ENCODE measurements around the gene NLRP13. TPM values are rescaled to one million over a fixed set of nuclear protein-coding genes. Genes with fewer than 3 reads are reported as not detected.

Gene NLRP13
- total and polyA plus RNA-seq, 10 of the 15 experiments (the other 5 are each of a cell fraction or from before 2014, with no cell fraction given) = 0.37 TPM; not detected in 9

DNA sequence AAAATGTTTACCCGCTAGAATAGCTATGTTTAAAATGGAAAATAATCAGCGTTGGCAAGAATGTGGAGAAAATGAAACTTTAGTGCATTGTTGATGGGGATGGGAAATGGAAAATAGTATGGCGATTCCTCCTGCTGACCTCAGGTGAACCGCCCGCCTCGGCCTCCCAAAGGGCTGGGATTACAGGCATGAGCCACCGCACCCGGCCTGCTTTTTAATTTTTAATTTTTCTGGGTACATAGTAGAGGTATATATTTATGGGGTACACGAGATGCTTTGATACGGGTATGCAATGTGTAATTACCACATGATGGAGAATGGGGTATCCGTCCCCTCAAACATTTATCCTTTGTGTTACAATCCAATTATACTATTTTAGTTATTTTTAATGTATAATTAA is 8.2 kb upstream of the NLRP13 start (continued):
- TF ChIP-seq CHD4 (IDR thresholded peaks at IDR 0.05) = no peak
- TF ChIP-seq, protein P1, sequence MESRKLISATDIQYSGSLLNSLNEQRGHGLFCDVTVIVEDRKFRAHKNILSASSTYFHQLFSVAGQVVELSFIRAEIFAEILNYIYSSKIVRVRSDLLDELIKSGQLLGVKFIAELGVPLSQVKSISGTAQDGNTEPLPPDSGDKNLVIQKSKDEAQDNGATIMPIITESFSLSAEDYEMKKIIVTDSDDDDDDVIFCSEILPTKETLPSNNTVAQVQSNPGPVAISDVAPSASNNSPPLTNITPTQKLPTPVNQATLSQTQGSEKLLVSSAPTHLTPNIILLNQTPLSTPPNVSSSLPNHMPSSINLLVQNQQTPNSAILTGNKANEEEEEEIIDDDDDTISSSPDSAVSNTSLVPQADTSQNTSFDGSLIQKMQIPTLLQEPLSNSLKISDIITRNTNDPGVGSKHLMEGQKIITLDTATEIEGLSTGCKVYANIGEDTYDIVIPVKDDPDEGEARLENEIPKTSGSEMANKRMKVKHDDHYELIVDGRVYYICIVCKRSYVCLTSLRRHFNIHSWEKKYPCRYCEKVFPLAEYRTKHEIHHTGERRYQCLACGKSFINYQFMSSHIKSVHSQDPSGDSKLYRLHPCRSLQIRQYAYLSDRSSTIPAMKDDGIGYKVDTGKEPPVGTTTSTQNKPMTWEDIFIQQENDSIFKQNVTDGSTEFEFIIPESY (IDR thresholded peaks at IDR 0.05) = no peak
- no peak for TF ChIP-seq CHD2 (IDR thresholded peaks at IDR 0.05; ENCODE audit: borderline replicate concordance, low read depth, low read length)
- TF ChIP-seq HDAC2 (IDR thresholded peaks at IDR 0.05) = no peak

DNA sequence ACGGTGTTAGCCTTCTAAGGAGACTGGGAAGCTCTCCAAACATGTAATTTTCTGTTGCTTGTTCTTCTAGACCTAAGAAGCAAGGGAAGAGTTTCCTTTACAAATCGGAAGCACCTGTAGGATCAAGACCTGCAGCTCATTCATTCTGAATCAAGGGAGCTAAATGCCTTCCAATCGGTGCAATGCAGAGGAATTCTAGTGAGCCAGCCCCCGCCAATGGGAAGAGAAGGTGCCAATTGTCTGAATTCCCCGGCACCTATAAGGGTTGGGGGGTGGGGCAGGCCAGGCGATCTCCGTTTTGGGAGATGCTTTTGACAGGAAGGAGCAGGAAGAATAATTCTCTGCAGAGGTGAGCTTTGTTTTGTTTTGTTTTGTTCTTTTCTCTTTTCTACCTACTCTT is 7.1 kb upstream of the NLRP13 start:
- Histone ChIP-seq H2AFZ (ENCODE audit: control insufficient read depth, low read depth, low read length) (no peak overlapping the region), H3K36me3 (ENCODE audit: control insufficient read depth in 2 of 2, insufficient read depth in 2 of 2, low read length in 1 of 2) (no peaks in the 10 kb centered on the region), H3K9ac (ENCODE audit: control insufficient read depth, insufficient read depth, low read length) (no peak overlapping the region), H3K4me1 (ENCODE audit: control insufficient read depth, insufficient read depth, low read length) (no peaks in the 10 kb centered on the region), H3K4me3 (no peak overlapping the region), H4K20me1 (ENCODE audit: control insufficient read depth, insufficient read depth) (no peaks in the 10 kb centered on the region), H3K27ac (ENCODE audit: control insufficient read depth, insufficient read depth) (no peak overlapping the region), H3K9me3 (replicated peaks; ENCODE audit: control insufficient read depth, insufficient read depth, low read length) (no peaks in the 10 kb centered on the region; the same call in 2 of the 3 replicates), H3K79me2 (ENCODE audit: control insufficient read depth, insufficient read depth, low read length) (no peaks in the 10 kb centered on the region), H3K4me2 (ENCODE audit: control insufficient read depth, insufficient read depth) (no peak overlapping the region), H3K27me3 (replicated peaks in 1 of 2; ENCODE audit: control insufficient read depth in 2 of 2, insufficient read depth in 2 of 2, low read length in 1 of 2) (no peaks in the 10 kb centered on the region)
- FAIRE-seq (no peak), DNase-seq (ENCODE audit: low read depth, low spot score) (no peak), ATAC-seq (no peak)
- intact Hi-C loops (cut with micrococcal nuclease; ENCODE audit: unreplicated experiment) = no loop called here
- POLR2A ChIA-PET = no interaction called here
- in situ Hi-C loops (cut with MboI) = no loop called here
- no TSS peak for BruUV-seq (replicated peaks)
- TF ChIP-seq SMARCA5 (IDR thresholded peaks at IDR 0.05) = no peak
- no peak for TF ChIP-seq ZNF622 (IDR thresholded peaks at IDR 0.05)
- TF ChIP-seq, protein P2, sequence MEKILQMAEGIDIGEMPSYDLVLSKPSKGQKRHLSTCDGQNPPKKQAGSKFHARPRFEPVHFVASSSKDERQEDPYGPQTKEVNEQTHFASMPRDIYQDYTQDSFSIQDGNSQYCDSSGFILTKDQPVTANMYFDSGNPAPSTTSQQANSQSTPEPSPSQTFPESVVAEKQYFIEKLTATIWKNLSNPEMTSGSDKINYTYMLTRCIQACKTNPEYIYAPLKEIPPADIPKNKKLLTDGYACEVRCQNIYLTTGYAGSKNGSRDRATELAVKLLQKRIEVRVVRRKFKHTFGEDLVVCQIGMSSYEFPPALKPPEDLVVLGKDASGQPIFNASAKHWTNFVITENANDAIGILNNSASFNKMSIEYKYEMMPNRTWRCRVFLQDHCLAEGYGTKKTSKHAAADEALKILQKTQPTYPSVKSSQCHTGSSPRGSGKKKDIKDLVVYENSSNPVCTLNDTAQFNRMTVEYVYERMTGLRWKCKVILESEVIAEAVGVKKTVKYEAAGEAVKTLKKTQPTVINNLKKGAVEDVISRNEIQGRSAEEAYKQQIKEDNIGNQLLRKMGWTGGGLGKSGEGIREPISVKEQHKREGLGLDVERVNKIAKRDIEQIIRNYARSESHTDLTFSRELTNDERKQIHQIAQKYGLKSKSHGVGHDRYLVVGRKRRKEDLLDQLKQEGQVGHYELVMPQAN (conservative IDR thresholded peaks at IDR 0.05) = no peak
- TF ChIP-seq GATAD2B (conservative IDR thresholded peaks at IDR 0.05; ENCODE audit: low read depth) = no peak
- TF ChIP-seq RCOR1 (conservative IDR thresholded peaks at IDR 0.05; ENCODE audit: low read depth, low read length) = no peak
- TF ChIP-seq YBX1 (IDR thresholded peaks at IDR 0.05) = no peak
- no peak for TF ChIP-seq SMC3 (IDR thresholded peaks at IDR 0.05; ENCODE audit: borderline replicate concordance, low read length)
- TF ChIP-seq RAD51 (IDR thresholded peaks at IDR 0.05) = no peak
- TF ChIP-seq RBBP5 (conservative IDR thresholded peaks at IDR 0.05) = no peak
- no peak for TF ChIP-seq ZBED1 (IDR thresholded peaks at IDR 0.05; ENCODE audit: borderline replicate concordance)
- no peak for TF ChIP-seq CBX3 (IDR thresholded peaks at IDR 0.05; ENCODE audit: borderline replicate concordance, low read depth)
- no peak for TF ChIP-seq IKZF2 (IDR thresholded peaks at IDR 0.05)
- TF ChIP-seq HDGF (IDR thresholded peaks at IDR 0.05) = no peak
- TF ChIP-seq FOXM1 (IDR thresholded peaks at IDR 0.05; ENCODE audit: low read depth, low read length) = no peak
- no peak for TF ChIP-seq NFYA (IDR thresholded peaks at IDR 0.05; ENCODE audit: borderline replicate concordance, low read depth, low read length)
- TF ChIP-seq, protein P3, sequence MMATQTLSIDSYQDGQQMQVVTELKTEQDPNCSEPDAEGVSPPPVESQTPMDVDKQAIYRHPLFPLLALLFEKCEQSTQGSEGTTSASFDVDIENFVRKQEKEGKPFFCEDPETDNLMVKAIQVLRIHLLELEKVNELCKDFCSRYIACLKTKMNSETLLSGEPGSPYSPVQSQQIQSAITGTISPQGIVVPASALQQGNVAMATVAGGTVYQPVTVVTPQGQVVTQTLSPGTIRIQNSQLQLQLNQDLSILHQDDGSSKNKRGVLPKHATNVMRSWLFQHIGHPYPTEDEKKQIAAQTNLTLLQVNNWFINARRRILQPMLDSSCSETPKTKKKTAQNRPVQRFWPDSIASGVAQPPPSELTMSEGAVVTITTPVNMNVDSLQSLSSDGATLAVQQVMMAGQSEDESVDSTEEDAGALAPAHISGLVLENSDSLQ (IDR thresholded peaks at IDR 0.05) = no peak
- no peak for TF ChIP-seq EZH2 (IDR thresholded peaks at IDR 0.05; ENCODE audit: borderline replicate concordance, control insufficient read depth, low read depth, low read length)
- SMC1A ChIA-PET (ENCODE audit: uncharacterized antibody, unreplicated experiment) = interaction anchor here (0.8 kb wide), 1 partner anchor 8 kb away, joined by 3 read pairs; the partner anchor contains the start of gene NLRP8
- WGBS (ENCODE audit: insufficient coverage, insufficient replicate concordance, low lambda C conversion rate, missing lambda C conversion rate) = 40% methylated on average over 7 of the region's 7 CpGs
- CTCF ChIA-PET = no interaction called here
- RAD21 ChIA-PET (ENCODE audit: unreplicated experiment) = no interaction called here
